KOPT-K1 (cell line): Measurements from ENCODE around the gene GOSR1.
"Not testable (repeated sequence)": the region's sequence is repeated elsewhere in the genome, so short reads cannot be mapped to it uniquely, and the experiment has no call there.

Experiments
- H3K27ac ChIP-seq: fragments of 200-600 bp; sonication (generic); 2 replicates; pipeline ENCODE4 v1.5.1; 2016; ENCODE audit warnings: antibody characterized with exemption, mild to moderate bottlenecking, low read depth, low read length; ENCODE audit not compliant: poor library complexity, severe bottlenecking
- H3K36me3 ChIP-seq: fragments of 200-600 bp; sonication (generic); 2 replicates; pipeline ENCODE4 v1.5.1; 2017; ENCODE audit warnings: antibody characterized with exemption, mild to moderate bottlenecking, low read length, moderate library complexity; ENCODE audit not compliant: insufficient read depth
- H3K9me3 ChIP-seq: fragments of 200-600 bp; sonication (generic); 2 replicates; pipeline ENCODE4 v1.5.1; 2017; ENCODE audit warnings: antibody characterized with exemption, low read length, mild to moderate bottlenecking; ENCODE audit not compliant: insufficient read depth, poor library complexity, severe bottlenecking

Gene GOSR1

GRCh38 chr17:30570596-30571265, 93.5 kb downstream of the GOSR1 start:
- no peaks in the 10 kb centered on the region for H3K9me3 ChIP-seq
- no peaks in the 10 kb centered on the region for H3K36me3 ChIP-seq
- no peak overlapping the region for H3K27ac ChIP-seq

GRCh38 chr17:30571404-30571803, 94.2 kb downstream of the GOSR1 start:
- not testable (repeated sequence) for H3K27ac ChIP-seq, H3K36me3 ChIP-seq, H3K9me3 ChIP-seq

- Histone ChIP-seq H3K27ac (no peak overlapping the region), H3K36me3 (no peaks in the 10 kb centered on the region), H3K9me3 (no peaks in the 10 kb centered on the region)
These were observed 94.7 kb downstream of the GOSR1 start for GRCh38 chr17:30571921-30572320.

GRCh38 chr17:30572651-30573554, 95.7 kb downstream of the GOSR1 start:
- not testable (repeated sequence) for H3K27ac ChIP-seq, H3K9me3 ChIP-seq, H3K36me3 ChIP-seq

- H3K9me3 ChIP-seq, result no peaks in the 10 kb centered on the region
- H3K36me3 ChIP-seq, result no peaks in the 10 kb centered on the region
- no peak overlapping the region for H3K27ac ChIP-seq
These were observed 96.5 kb downstream of the GOSR1 start for GRCh38 chr17:30573603-30574175.

GRCh38 chr17:30574309-30574708, 97.1 kb downstream of the GOSR1 start:
- not testable (repeated sequence) for H3K9me3 ChIP-seq, H3K36me3 ChIP-seq, H3K27ac ChIP-seq

- not testable (repeated sequence) for H3K27ac ChIP-seq, H3K9me3 ChIP-seq
These were observed 97.6 kb downstream of the GOSR1 start for GRCh38 chr17:30574806-30575205.

GRCh38 chr17:30575648-30576325, 98.6 kb downstream of the GOSR1 start:
- not testable (repeated sequence) for H3K27ac ChIP-seq, H3K9me3 ChIP-seq, H3K36me3 ChIP-seq

More at GRCh38 chr17:30574806-30575205, 97.6 kb downstream of the GOSR1 start:
- not testable (repeated sequence) for H3K36me3 ChIP-seq

- H3K36me3 ChIP-seq, result no peaks in the 10 kb centered on the region
- H3K27ac ChIP-seq, result no peak overlapping the region
- H3K9me3 ChIP-seq, result no peaks in the 10 kb centered on the region
These were observed 99.2 kb downstream of the GOSR1 start for GRCh38 chr17:30576326-30576861.
